ENCODE measurements around the gene CEACAM1.

Gene CEACAM1

DNA sequence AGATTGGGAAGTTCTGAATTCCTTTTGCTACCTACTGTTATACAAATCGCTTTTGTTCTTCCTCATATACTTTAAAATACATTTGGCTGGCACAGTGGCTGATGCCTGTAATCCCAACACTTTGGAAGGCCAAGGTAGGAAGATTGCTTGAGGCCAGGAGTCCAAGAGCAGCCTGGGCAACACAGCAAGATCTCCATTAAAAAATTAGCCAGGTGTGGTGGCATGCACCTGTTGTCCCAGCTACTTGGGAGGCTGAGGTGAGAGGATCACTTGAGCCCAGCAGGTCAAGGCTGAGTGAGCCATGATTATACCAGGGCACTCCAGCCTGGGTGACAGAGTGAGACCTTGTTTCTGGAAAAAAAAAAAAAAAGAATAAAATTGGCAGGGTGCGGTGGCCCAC lies 51.2 kb downstream of the CEACAM1 start:
- TF ChIP-seq, protein P1, sequence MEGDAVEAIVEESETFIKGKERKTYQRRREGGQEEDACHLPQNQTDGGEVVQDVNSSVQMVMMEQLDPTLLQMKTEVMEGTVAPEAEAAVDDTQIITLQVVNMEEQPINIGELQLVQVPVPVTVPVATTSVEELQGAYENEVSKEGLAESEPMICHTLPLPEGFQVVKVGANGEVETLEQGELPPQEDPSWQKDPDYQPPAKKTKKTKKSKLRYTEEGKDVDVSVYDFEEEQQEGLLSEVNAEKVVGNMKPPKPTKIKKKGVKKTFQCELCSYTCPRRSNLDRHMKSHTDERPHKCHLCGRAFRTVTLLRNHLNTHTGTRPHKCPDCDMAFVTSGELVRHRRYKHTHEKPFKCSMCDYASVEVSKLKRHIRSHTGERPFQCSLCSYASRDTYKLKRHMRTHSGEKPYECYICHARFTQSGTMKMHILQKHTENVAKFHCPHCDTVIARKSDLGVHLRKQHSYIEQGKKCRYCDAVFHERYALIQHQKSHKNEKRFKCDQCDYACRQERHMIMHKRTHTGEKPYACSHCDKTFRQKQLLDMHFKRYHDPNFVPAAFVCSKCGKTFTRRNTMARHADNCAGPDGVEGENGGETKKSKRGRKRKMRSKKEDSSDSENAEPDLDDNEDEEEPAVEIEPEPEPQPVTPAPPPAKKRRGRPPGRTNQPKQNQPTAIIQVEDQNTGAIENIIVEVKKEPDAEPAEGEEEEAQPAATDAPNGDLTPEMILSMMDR (IDR thresholded peaks at IDR 0.05; ENCODE audit: control insufficient read depth, insufficient read depth, low read depth, low read length, missing control alignments), result no peak
- H3K4me3 ChIP-seq (ENCODE audit: control insufficient read depth, low read depth, low read length), result no peak overlapping the region
- no peak for DNase-seq (ENCODE audit: low read depth)

DNA sequence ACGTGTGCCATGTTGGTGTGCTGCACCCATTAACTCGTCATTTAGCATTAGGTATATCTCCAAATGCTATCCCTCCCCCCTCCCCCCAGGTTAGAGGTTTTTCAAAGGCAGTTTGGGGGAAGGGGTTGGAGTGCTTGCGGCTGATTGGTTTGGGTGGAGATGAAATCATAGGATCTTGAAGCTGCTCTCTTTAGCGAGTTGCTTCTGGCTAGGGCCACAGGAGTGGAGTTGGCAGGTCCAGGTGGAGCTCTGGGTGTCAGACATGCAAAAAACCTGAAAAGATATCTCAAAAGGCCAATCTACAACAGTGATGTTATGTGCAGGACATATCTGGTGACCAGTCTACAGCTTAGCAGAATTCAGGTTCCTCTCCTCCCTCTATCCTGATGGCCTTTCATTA lies 52.9 kb downstream of the CEACAM1 start:
- no peak for DNase-seq (ENCODE audit: low read depth)
- TF ChIP-seq, protein P1 (IDR thresholded peaks at IDR 0.05; ENCODE audit: control insufficient read depth, insufficient read depth, low read depth, low read length, missing control alignments), result no peak
- H3K4me3 ChIP-seq (ENCODE audit: control insufficient read depth, low read depth, low read length), result no peak overlapping the region

DNA sequence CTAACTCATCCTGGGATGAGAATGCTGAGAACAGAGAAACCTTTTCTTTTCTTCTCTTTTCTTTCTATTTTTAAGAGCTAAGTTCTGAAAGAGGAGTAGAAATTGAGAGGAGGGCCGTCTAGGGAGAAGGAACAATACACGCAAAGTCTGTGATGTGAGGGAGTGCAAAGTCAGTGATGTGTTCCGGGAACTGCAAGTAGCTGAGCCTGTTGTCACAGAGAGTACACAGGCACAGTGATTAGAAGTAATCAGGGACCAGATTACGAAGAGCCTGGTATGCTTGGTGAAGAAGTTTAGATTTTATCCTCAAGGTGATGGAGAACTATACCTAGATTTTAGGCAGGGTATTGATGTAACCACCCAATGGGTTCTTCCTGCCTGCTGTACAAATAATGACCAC lies 53.5 kb downstream of the CEACAM1 start:
- no peak overlapping the region for H3K4me3 ChIP-seq (ENCODE audit: control insufficient read depth, low read depth, low read length)
- TF ChIP-seq, protein P1 (IDR thresholded peaks at IDR 0.05; ENCODE audit: control insufficient read depth, insufficient read depth, low read depth, low read length, missing control alignments), result no peak
- DNase-seq (ENCODE audit: low read depth), result no peak

DNA sequence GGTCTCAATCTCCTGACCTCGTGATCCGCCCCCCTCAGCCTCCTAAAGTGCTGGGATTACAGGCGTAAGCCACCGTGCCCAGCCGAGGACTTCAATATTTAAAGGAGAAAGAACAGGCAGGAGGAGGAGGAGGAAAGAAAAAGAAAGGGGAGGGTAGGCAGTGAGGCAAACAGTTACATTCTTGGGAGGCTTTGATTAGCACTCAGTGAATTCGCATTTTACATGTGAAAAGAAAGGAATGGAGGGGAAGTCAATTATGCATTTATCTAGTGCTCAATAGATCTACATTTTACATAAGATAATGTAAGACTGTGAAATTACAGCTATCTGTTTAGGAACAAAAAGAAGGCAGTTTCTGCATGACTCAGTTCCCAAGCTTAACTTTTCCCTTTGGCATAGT lies 54.6 kb downstream of the CEACAM1 start:
- TF ChIP-seq, protein P1 (IDR thresholded peaks at IDR 0.05; ENCODE audit: control insufficient read depth, insufficient read depth, low read depth, low read length, missing control alignments), result no peak
- H3K4me3 ChIP-seq (ENCODE audit: control insufficient read depth, low read depth, low read length), result no peak overlapping the region
- no peak for DNase-seq (ENCODE audit: low read depth)

DNA sequence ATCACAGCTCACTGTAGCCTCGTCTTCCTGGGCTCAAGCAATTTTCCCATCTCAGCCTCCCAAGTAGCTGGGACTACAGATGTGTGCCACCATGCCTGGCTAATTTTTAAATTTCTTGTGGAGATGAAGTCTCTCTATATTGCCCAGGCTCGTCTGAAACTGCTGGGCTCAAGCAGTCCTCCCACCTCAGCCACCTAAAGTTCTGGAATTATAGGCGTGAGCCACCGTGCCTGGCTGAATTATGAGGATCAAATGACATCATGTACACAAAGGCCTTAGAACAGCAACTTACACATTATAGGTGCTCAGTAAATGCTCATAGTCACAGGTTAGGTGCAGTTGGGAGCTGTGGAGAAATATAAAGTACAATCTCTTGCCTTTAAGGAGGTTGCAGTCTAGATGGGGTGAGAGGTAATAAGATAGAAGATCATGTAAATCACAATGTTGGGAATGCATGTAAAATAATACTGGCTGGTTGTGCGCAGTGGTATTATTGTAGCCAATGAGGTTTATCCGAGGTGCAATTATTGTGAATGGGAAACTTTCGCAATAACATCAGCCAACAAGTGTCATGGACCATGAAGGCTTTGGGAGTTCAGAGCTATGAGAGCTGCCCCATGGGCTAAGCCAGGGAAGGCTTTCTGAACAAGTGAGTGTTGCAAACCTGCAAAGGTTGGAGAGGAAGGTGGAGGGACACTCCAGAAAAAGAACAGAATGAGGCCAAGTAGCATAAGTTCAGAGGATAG lies 55.7 kb downstream of the CEACAM1 start:
- no peak for DNase-seq (ENCODE audit: low read depth)
- TF ChIP-seq, protein P1 (IDR thresholded peaks at IDR 0.05; ENCODE audit: control insufficient read depth, insufficient read depth, low read depth, low read length, missing control alignments), result no peak
- no peak overlapping the region for H3K4me3 ChIP-seq (ENCODE audit: control insufficient read depth, low read depth, low read length)

DNA sequence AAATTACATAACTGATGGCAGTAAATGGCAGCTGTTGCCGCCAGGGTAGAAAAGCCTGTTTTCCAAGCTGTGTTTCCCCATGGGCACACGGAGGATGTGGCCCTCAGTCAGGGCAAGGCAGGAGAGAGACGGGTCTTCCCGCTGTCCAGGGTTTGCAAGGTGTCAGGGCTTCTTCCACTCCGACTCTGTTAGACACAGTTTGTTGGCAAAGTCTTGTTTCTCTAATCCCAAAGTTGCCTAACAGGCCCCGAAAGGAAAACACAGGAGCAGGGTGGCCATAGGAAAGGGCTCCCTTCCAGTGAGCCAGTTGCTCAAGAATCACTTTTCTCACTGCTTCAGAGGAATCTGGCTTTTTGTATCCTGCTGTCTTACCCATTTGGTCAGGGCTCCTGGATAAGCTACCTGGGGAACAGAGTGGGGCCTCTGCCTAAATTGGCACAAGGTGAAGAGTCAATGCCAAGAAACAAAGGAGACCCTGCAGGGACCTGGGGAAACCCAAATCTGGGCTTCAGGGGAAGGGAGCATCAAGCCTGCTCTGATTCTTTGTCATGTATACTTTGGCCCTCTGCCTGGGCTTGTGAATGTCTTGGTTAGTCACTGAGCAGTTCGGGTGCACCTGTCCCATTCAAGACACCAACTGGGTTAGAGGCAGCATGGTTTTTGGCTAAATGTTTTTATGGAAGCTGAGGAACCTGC lies 56.6 kb downstream of the CEACAM1 start:
- H3K4me3 ChIP-seq (ENCODE audit: control insufficient read depth, low read depth, low read length), result no peak overlapping the region
- TF ChIP-seq, protein P1 (IDR thresholded peaks at IDR 0.05; ENCODE audit: control insufficient read depth, insufficient read depth, low read depth, low read length, missing control alignments), result no peak
- DNase-seq (ENCODE audit: low read depth), result no peak

Measured in AG09309 (cell line).